ENCODE results near the gene LPP. TPM values are rescaled to one million over a fixed set of nuclear protein-coding genes. Genes with fewer than 3 reads are reported as not detected.

The LPP gene
- total and polyA plus RNA-seq, 2 of the 4 experiments (the other 2 are of a cell fraction) = 16.0 to 130 TPM

GRCh38 chr3:188319569-188319968 lies 165.6 kb downstream of the LPP start:
- dilution Hi-C loops (cut with HindIII; ENCODE audit: low sequenced_read_pairs, unreplicated experiment) = loop anchor here (25.0 kb wide), 1 partner anchor 582 kb away; the partner anchor contains the start of gene BCL6
- Histone ChIP-seq H3K9me1 (ENCODE audit: insufficient read depth, low read length) (peaks cover 26% of the 10 kb centered on the region), H4K20me1 (ENCODE audit: insufficient read depth, low read length) (peaks cover 53% of the 10 kb centered on the region), H3K27ac (ENCODE audit: insufficient read depth, low read length) (no peak overlapping the region), H2AK5ac (ENCODE audit: low read depth, low read length) (no peak overlapping the region), H3K9me3 (ENCODE audit: control insufficient read depth, insufficient read depth, low read length) (no peaks in the 10 kb centered on the region), H2BK15ac (ENCODE audit: low read depth, low read length) (no peak overlapping the region), H3K23ac (ENCODE audit: low read depth, low read length) (no peak overlapping the region), H3K14ac (replicated peaks; ENCODE audit: low read depth, low read length) (no peak overlapping the region), H3K4ac (ENCODE audit: low read depth, low read length) (no peak overlapping the region; the same call in 1 of the 2 replicates), H3K4me2 (ENCODE audit: low read depth, low read length) (no peak overlapping the region), H2BK5ac (ENCODE audit: low read depth, low read length, poor library complexity, severe bottlenecking) (no peak overlapping the region), H3K4me1 (ENCODE audit: control insufficient read depth, insufficient read depth, low read length) (peaks cover 18% of the 10 kb centered on the region), H3K18ac (ENCODE audit: low read depth, low read length) (no peak overlapping the region), H2BK120ac (ENCODE audit: low read depth, low read length) (no peak overlapping the region), H3K9ac (ENCODE audit: low read depth, low read length) (no peak overlapping the region), H3K4me3 (ENCODE audit: insufficient read depth, low read depth, low read length) (no peak overlapping the region), H3K56ac (ENCODE audit: extremely low read depth, insufficient read depth, low read length) (no peak overlapping the region), H3K27me3 (ENCODE audit: control insufficient read depth, insufficient read depth, low read length) (no peaks in the 10 kb centered on the region), H2AK9ac (replicated peaks; ENCODE audit: low read depth, low read length, poor library complexity) (no peak overlapping the region), H3K36me3 (ENCODE audit: control insufficient read depth, insufficient read depth, low read length) (0 out of 2 replicates have a peak, but pooled peaks cover 1% of the 10 kb centered on the region), H4K8ac (ENCODE audit: low read depth in 2 of 2, low read length in 2 of 2) (no peak overlapping the region), H2AFZ (replicated peaks; ENCODE audit: low read length, poor library complexity) (no peak overlapping the region), H4K5ac (ENCODE audit: low read depth, low read length) (no peak overlapping the region), H4K91ac (ENCODE audit: insufficient read depth, low read depth, low read length) (no peak overlapping the region), H3K79me1 (ENCODE audit: low read depth in 1 of 2, low read length in 2 of 2) (peaks cover 52 to 80% of the 10 kb centered on the region in 2 experiments), H2BK20ac (ENCODE audit: low read depth, low read length) (0 out of 2 replicates have a peak overlapping the region, but pooled peaks have one; percentile 3)
- intact Hi-C loops (cut with micrococcal nuclease) = no loop called here
- ATAC-seq (ENCODE audit: low read depth) (peak; percentile 44), DNase-seq (peak; percentile 65)
- in situ Hi-C loops (cut with MboI; ENCODE audit: low sequenced_read_pairs) = no loop called here
- ChIA-PET CTCF (interaction anchor here (0.6 kb wide), 1 partner anchor 17 kb away, joined by 4 read pairs; no protein-coding TSS in a partner anchor), POLR2A (ENCODE audit: unreplicated experiment) (no interaction called here)
- BruUV-seq (replicated peaks) = no TSS peak
- no CpG with 5 or more reads among the region's 1 CpG for WGBS, 2 experiments (ENCODE audit: extremely low coverage in 2 of 2, insufficient read length in 1 of 2)
- no peak for TF ChIP-seq NFE2L2 (IDR thresholded peaks at IDR 0.05; ENCODE audit: low read depth, low read length)
